BLaER1 treated with 17β-estradiol and CSF1 and Interleukin-3, amounts not matched to agents 10 nM and 100 nM (cell line): Measurements from ENCODE around the gene EMP2.

Source experiments
- H3K27ac ChIP-seq, 11 experiments: shearing (Covaris generic); formaldehyde crosslinking; 2 replicates each; pipeline ENCODE4 v1.8.1; 2022
- H3K27me3 ChIP-seq, 11 experiments: shearing (Covaris generic); formaldehyde crosslinking; 2 replicates each; pipeline ENCODE4 v1.8.1; 2022
- H3K36me3 ChIP-seq, 11 experiments: shearing (Covaris generic); formaldehyde crosslinking; 2 replicates each; pipeline ENCODE4 v1.8.1; 2022
- H3K4me1 ChIP-seq, 10 experiments: shearing (Covaris generic); formaldehyde crosslinking; 2 replicates each; pipeline ENCODE4 v1.8.1; 2022
- H3K4me2 ChIP-seq, 11 experiments: shearing (Covaris generic); formaldehyde crosslinking; 2 replicates each; pipeline ENCODE4 v1.8.1; 2022
- H3K4me3 ChIP-seq, 10 experiments: shearing (Covaris generic); formaldehyde crosslinking; 2 replicates each; pipeline ENCODE4 v1.8.1; 2022
- H3K9ac ChIP-seq, 11 experiments: shearing (Covaris generic); formaldehyde crosslinking; 2 replicates each; pipeline ENCODE4 v1.8.1; 2022
- H3K9me3 ChIP-seq, 11 experiments: shearing (Covaris generic); formaldehyde crosslinking; replicated peaks in 1 of 11; 2 replicates each; pipeline ENCODE4 v1.8.1; 2022
- H4K20me1 ChIP-seq, 11 experiments: shearing (Covaris generic); formaldehyde crosslinking; 2 replicates each; pipeline ENCODE4 v1.8.1; 2022
- Cebpa-rat ChIP-seq, 11 experiments: shearing (Covaris generic); IDR thresholded peaks; 2 replicates each; pipeline ENCODE4 v1.8.1; 2022

EMP2 gene

DNA sequence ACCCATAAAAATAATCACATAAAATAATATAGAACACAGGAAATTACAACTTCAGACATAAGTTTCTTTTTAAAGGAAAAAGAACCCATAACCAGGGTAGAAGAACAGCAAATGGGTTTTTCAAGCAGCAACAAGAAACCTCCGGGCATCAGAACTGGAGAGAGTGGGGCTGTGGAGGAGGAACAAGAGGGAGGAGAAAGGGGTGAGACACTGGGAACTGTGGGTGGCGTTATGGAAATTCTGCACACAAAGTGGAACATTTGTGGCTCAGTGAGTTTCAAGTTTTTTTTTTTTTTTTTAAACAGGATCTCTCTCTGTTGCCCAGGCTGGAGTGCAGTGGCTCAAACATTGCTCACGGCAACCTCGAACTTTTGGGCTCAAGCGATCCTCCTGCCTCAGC lies 22.6 kb downstream of the EMP2 start:
- Histone ChIP-seq H3K4me2 (peak overlapping the region in 2 of 11 experiments; percentile 12 to 14; a peak in 2 of 22 replicates), H3K9me3 (peaks cover 1 to 9% (median 7%) of the 10 kb centered on the region in 11 experiments; a peak in 18 of 22 replicates), H4K20me1 (peaks cover 0 to 4% (median 0%) of the 10 kb centered on the region in 11 experiments; a peak in 2 of 22 replicates), H3K27ac (no peak overlapping the region), H3K36me3 (no peaks in the 10 kb centered on the region), H3K27me3 (peaks cover 0 to 4% (median 0%) of the 10 kb centered on the region in 11 experiments; a peak in 1 of 22 replicates), H3K9ac (no peak overlapping the region), H3K4me3 (no peak overlapping the region), H3K4me1 (peaks cover 8 to 53% (median 23%) of the 10 kb centered on the region in 10 experiments)
- no peak for TF ChIP-seq Cebpa-rat (IDR thresholded peaks at IDR 0.05)

DNA sequence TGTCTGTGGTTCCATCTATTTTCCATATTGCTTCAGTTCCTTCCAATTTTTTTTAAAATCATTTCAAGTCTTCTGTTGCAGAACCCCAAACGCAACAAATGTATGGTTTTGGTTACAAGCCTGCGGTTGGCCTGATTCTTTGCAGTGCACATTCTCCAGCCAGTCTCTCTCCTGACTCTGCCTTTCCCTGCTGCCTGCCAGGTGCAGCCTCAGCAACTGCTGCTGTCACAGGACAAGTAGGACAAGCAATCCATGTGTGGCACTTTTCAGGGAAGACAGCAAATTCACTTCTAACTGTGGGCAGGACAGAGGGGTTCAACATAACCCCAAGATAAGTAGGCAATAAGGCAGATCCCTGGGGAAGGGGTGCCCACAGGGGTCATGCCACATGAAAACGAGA lies 24.2 kb downstream of the EMP2 start:
- Histone ChIP-seq H3K27ac (no peak overlapping the region), H3K36me3 (no peaks in the 10 kb centered on the region), H3K4me3 (no peak overlapping the region), H3K4me1 (peaks cover 10 to 43% (median 20%) of the 10 kb centered on the region in 10 experiments), H3K4me2 (no peak overlapping the region), H3K9ac (no peak overlapping the region), H3K27me3 (peaks cover 0 to 6% (median 0%) of the 10 kb centered on the region in 11 experiments; a peak in 1 of 22 replicates), H3K9me3 (no peaks in the 10 kb centered on the region; a peak in 1 of 22 replicates), H4K20me1 (peaks cover 0 to 4% (median 0%) of the 10 kb centered on the region in 11 experiments; a peak in 2 of 22 replicates)
- no peak for TF ChIP-seq Cebpa-rat (IDR thresholded peaks at IDR 0.05)

DNA sequence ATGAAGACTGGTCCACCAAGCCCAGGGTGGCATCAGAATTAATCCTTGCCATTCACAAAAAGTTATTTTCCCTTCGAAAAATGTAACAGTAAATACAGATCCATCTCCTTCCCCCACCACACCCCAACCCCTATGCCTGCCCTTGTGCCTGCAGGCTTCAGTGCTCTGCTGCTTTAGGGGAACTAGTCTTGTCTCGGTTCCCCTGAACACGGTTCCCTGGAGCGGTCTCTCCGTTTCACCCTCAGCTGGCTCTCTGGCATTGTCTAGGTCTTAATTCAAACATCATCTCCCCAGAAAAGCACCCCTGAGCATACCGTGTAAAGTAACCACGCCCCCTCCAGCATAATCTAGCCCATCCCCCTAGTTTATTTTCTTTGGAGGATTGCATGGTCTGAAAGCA lies 25.8 kb downstream of the EMP2 start:
- H3K4me2 ChIP-seq, result no peak overlapping the region; a peak in 1 of 22 replicates
- H4K20me1 ChIP-seq, result no peaks in the 10 kb centered on the region; a peak in 1 of 22 replicates
- H3K27ac ChIP-seq, result no peak overlapping the region
- no peak for TF ChIP-seq Cebpa-rat (IDR thresholded peaks at IDR 0.05)
- H3K4me1 ChIP-seq, result peaks cover 10 to 29% (median 14%) of the 10 kb centered on the region in 10 experiments; a peak in 19 of 20 replicates
- no peak overlapping the region for H3K4me3 ChIP-seq
- peaks cover 0 to 8% (median 0%) of the 10 kb centered on the region in 11 experiments; a peak in 4 of 22 replicates for H3K9me3 ChIP-seq
- peaks cover 0 to 6% (median 0%) of the 10 kb centered on the region in 11 experiments; a peak in 1 of 22 replicates for H3K27me3 ChIP-seq
- H3K9ac ChIP-seq, result no peak overlapping the region
- no peaks in the 10 kb centered on the region for H3K36me3 ChIP-seq

- peak overlapping the region; percentile 36 to 65 (median 47); a peak in 19 of 20 replicates for H3K4me3 ChIP-seq
Observed at GRCh38 chr16:10552998-10553491, 27.4 kb downstream of the EMP2 start.

DNA sequence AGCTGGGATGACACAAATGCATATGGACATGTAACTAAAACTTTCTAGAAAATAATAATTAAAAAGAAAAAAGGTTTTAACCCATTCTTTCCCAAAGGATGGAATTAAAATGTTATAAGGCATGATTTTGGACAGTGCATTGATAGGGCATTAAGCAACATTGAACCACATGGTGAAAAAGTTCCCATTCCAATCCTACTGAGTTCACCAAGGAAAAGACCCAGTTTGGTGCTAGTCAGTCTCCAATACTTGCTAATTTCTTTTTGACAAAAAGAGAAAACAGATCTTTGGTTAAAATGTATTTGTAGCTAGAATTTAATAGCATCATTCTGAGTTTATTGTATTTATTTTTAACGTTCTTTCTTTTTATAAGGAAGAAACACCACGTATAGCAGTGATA lies 28.1 kb downstream of the EMP2 start:
- Histone ChIP-seq H3K9ac (peak overlapping the region in 1 of 11 experiments; percentile 57; a peak in 1 of 22 replicates), H3K4me3 (no peak overlapping the region), H3K4me1 (peaks cover 10 to 21% (median 14%) of the 10 kb centered on the region in 10 experiments; a peak in 19 of 20 replicates), H3K27me3 (peaks cover 0 to 6% (median 0%) of the 10 kb centered on the region in 11 experiments; a peak in 1 of 22 replicates), H4K20me1 (no peaks in the 10 kb centered on the region; a peak in 1 of 22 replicates), H3K36me3 (peaks cover 0 to 17% (median 6%) of the 10 kb centered on the region in 11 experiments; a peak in 18 of 22 replicates), H3K9me3 (peaks cover 18 to 31% (median 20%) of the 10 kb centered on the region in 11 experiments), H3K4me2 (peak overlapping the region in 7 of 11 experiments; percentile 71 to 84 (median 78); a peak in 9 of 22 replicates), H3K27ac (peak overlapping the region in 1 of 11 experiments; percentile 59; a peak in 1 of 22 replicates)
- TF ChIP-seq Cebpa-rat (IDR thresholded peaks at IDR 0.05), result no peak

More at GRCh38 chr16:10552998-10553491, 27.4 kb downstream of the EMP2 start:
- H3K27me3 ChIP-seq, result peaks cover 0 to 6% (median 0%) of the 10 kb centered on the region in 11 experiments; a peak in 1 of 22 replicates
- TF ChIP-seq Cebpa-rat (IDR thresholded peaks at IDR 0.05), result no peak
- peaks cover 0 to 10% (median under 1%) of the 10 kb centered on the region in 11 experiments; a peak in 9 of 22 replicates for H3K36me3 ChIP-seq
- H3K27ac ChIP-seq, result peak overlapping the region; percentile 17 to 72 (median 47); a peak in 17 of 22 replicates
- peaks cover 11 to 23% (median 13%) of the 10 kb centered on the region in 11 experiments for H3K9me3 ChIP-seq
- H3K9ac ChIP-seq, result peak overlapping the region in 10 of 11 experiments; percentile 29 to 67 (median 52); a peak in 13 of 22 replicates
- peak overlapping the region; percentile 54 to 84 (median 76) for H3K4me2 ChIP-seq
- H4K20me1 ChIP-seq, result no peaks in the 10 kb centered on the region; a peak in 1 of 22 replicates
- H3K4me1 ChIP-seq, result peaks cover 10 to 24% (median 14%) of the 10 kb centered on the region in 10 experiments; a peak in 19 of 20 replicates

- Histone ChIP-seq H3K4me3 (no peak overlapping the region), H3K4me2 (no peak overlapping the region), H3K27ac (no peak overlapping the region), H3K36me3 (peaks cover 0 to 21% (median 10%) of the 10 kb centered on the region in 11 experiments; a peak in 19 of 22 replicates), H3K9me3 (peaks cover 22 to 35% (median 24%) of the 10 kb centered on the region in 11 experiments), H4K20me1 (no peaks in the 10 kb centered on the region; a peak in 1 of 22 replicates), H3K4me1 (peaks cover 10 to 21% (median 14%) of the 10 kb centered on the region in 10 experiments; a peak in 19 of 20 replicates), H3K9ac (no peak overlapping the region), H3K27me3 (peaks cover 0 to 6% (median 0%) of the 10 kb centered on the region in 11 experiments; a peak in 1 of 22 replicates)
- no peak for TF ChIP-seq Cebpa-rat (IDR thresholded peaks at IDR 0.05)
Observed at GRCh38 chr16:10551881-10552280, 28.5 kb downstream of the EMP2 start.

DNA sequence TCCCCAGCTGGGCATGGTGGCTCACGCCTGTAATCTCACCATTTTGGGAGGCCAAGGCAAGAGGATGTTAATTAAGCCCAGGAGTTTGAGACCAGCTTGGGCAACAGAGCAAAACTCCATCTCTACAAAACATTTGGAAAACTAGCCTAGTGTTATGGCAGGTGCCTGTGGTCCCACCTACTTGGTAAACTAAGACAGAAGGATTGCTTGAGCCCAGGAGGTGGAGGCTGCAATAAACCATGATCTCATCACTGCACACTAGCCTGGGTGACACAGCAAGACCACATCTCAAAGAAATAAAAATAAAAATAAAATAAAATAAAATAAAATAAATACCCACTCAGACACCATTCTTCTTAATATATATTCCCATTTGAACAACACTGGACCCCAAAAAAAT lies 32.0 kb downstream of the EMP2 start:
- Histone ChIP-seq H3K9me3 (peaks cover 24 to 38% (median 28%) of the 10 kb centered on the region in 11 experiments), H3K27ac (no peak overlapping the region), H3K4me1 (peaks cover 9 to 13% (median 10%) of the 10 kb centered on the region in 10 experiments; a peak in 19 of 20 replicates), H3K9ac (no peak overlapping the region), H3K4me2 (no peak overlapping the region), H3K4me3 (no peak overlapping the region), H3K36me3 (peaks cover 0 to 54% (median 23%) of the 10 kb centered on the region in 11 experiments; a peak in 19 of 22 replicates), H4K20me1 (no peaks in the 10 kb centered on the region), H3K27me3 (peaks cover 0 to 6% (median 0%) of the 10 kb centered on the region in 11 experiments; a peak in 1 of 22 replicates)
- TF ChIP-seq Cebpa-rat (IDR thresholded peaks at IDR 0.05), result no peak

GRCh38 chr16:10547708-10548107 lies 32.7 kb downstream of the EMP2 start:
- peaks cover 0 to 61% (median 25%) of the 10 kb centered on the region in 11 experiments; a peak in 19 of 22 replicates for H3K36me3 ChIP-seq
- peaks cover 2 to 7% (median 3%) of the 10 kb centered on the region in 10 experiments; a peak in 18 of 20 replicates for H3K4me1 ChIP-seq
- H3K4me2 ChIP-seq, result no peak overlapping the region
- H3K9ac ChIP-seq, result no peak overlapping the region
- TF ChIP-seq Cebpa-rat (IDR thresholded peaks at IDR 0.05), result no peak
- H3K4me3 ChIP-seq, result no peak overlapping the region
- peaks cover 0 to 2% (median 0%) of the 10 kb centered on the region in 11 experiments; a peak in 1 of 22 replicates for H3K27me3 ChIP-seq
- H3K27ac ChIP-seq, result no peak overlapping the region
- H4K20me1 ChIP-seq, result no peaks in the 10 kb centered on the region
- H3K9me3 ChIP-seq, result peaks cover 24 to 38% (median 28%) of the 10 kb centered on the region in 11 experiments
